Central memory CD8-positive, alpha-beta T cell (primary cell): Measurements from ENCODE around the gene LTBP2.

Experiments used
- ATAC-seq: fragments of 150-1000 bp; cut with Tn5 transposase; replicated peaks from 2 replicates; pipeline ENCODE4 v1.10.0; 2022; ENCODE audit warnings: mild to moderate bottlenecking, moderate FRiP score, moderate number of reproducible peaks; ENCODE audit not compliant: poor library complexity, severe bottlenecking; ENCODE audit errors: extremely low read depth
- DNase-seq, 2 donors: peaks; one replicate each; pipeline ENCODE4 v3.0.0; 2021; ENCODE audit warnings: low spot score in 2 of 2
- H3K27ac Mint-ChIP-seq: one replicate; pipeline ENCODE4 v1.8.0; 2022; ENCODE audit warnings: low read depth, mild to moderate bottlenecking, moderate library complexity, mixed read lengths
- H3K27me3 Mint-ChIP-seq: one replicate; pipeline ENCODE4 v1.8.0; 2022; ENCODE audit warnings: mixed read lengths
- H3K36me3 Mint-ChIP-seq: one replicate; pipeline ENCODE4 v1.8.0; 2022; ENCODE audit warnings: mild to moderate bottlenecking, moderate library complexity, mixed read lengths; ENCODE audit not compliant: insufficient read depth
- H3K4me1 Mint-ChIP-seq: one replicate; pipeline ENCODE4 v1.8.0; 2022; ENCODE audit warnings: mixed read lengths
- H3K4me3 Mint-ChIP-seq: one replicate; pipeline ENCODE4 v1.8.0; 2022; ENCODE audit warnings: mild to moderate bottlenecking, moderate library complexity, mixed read lengths
- H3K9me3 Mint-ChIP-seq: one replicate; pipeline ENCODE4 v1.8.0; 2022; ENCODE audit warnings: mixed read lengths

LTBP2 gene

DNA sequence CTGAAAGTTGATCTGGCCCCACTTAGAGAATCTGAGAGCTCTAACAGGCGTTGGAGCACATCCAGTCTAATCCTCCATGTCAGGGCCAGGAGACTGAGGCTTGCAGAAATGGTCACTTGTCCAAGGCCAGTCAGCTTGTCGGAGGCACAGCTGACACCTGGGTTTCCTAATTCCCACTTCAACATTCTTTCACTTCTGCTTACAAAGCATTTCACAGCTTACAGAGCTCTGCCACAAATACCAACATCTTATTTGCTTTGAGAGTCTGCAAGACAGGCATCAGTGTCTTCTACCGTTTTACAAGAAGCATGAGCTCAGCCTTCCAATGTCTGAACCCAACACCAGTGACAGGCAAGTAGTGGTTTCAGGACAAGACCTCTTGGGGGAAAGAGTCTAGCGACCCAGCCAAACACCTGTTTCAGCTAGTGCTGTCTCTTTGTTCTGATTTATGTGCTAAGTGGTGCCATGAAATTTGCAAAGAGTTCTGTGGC, 86.6 kb downstream of the LTBP2 start:
- Mint-ChIP-seq H3K4me3 (no peak overlapping the region), H3K36me3 (peaks cover 1% of the 10 kb centered on the region), H3K9me3 (no peaks in the 10 kb centered on the region), H3K27ac (no peak overlapping the region), H3K27me3 (peaks cover 30% of the 10 kb centered on the region), H3K4me1 (peaks cover 5% of the 10 kb centered on the region)
- DNase-seq (no peak), ATAC-seq (no peak)

DNA sequence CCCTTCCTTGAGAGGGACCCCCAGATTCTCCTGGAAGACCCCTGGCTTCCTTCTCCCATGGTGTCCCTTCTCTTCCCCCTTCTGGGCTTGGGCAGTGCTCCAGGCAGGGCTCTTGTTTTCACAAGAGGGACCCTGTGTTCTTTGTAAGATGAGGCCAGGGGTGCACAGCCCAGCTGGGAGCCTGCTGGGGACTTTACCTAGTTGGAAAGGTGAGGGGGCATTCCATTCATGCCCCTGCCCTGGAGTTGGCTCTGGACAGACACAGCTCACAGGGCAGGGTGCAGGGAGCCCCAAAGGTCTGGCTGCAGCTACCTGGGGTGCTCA, 87.3 kb downstream of the LTBP2 start:
- ATAC-seq (no peak), DNase-seq (no peak)
- Mint-ChIP-seq H3K9me3 (no peaks in the 10 kb centered on the region), H3K27me3 (peaks cover 30% of the 10 kb centered on the region), H3K36me3 (peaks cover 1% of the 10 kb centered on the region), H3K4me3 (no peak overlapping the region), H3K27ac (no peak overlapping the region), H3K4me1 (peaks cover 5% of the 10 kb centered on the region)

DNA sequence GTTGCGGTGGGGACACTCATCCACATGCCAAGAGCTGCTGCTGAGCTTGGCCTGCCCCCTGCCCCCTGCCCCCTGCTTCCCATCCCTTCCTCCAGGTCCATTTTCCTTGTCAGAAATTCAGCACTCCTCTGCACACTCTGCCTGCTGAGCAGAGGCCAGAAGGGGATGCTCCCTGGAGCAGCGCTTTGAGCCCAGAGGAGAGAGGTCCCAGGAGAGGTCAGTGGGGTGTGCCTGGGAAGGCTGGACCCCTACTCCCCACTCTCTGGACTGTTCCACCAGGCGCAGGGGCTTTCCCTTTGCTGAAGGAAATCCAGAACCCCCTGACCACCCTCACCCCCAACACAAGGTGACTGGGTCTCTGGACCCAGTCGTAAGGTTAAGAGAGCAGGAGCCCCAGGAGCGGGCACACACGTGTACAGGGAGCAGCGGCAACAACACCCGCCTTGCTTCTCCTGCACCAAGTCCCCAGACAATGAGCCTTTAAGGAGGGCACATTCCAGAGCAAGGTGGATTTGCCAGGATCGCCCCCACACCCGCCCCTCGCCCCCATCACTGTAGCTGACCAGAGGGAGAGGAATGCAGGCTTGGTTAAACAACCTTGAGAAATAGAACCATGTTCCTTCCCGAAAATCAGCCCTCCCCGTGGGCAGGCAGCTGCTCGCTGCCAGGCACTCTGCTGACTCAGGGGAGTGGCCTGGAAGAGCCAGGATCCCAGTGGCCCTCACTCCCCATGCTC, 87.8 kb downstream of the LTBP2 start:
- H3K36me3 Mint-ChIP-seq = peaks cover 1% of the 10 kb centered on the region
- no peak for DNase-seq

DNA sequence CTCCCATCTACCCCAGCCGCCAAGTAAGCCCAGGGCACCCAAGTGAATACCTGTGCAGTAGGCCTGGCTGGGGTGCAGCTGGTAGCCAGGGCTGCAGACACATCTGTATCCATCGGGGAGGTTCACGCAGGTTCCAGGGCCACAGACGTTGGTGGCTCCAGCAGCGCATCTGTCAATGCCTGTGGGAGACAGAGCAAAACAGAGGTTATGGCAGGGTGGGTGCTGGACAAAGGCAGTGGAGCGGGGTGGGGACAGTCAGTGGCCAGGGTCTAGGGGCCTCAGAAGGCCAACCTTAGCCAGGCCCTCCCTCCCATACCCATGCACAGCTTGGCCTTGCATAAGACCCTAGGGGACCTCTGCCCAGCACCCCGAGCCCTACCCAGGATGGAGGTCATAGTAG, 89.3 kb downstream of the LTBP2 start:
- Mint-ChIP-seq H3K4me3 (no peak overlapping the region), H3K27me3 (peaks cover 43% of the 10 kb centered on the region)
- ATAC-seq = no peak

More for the DNA sequence above, 87.8 kb downstream of the LTBP2 start:
- Mint-ChIP-seq H3K27ac (no peak overlapping the region), H3K4me1 (peaks cover 5% of the 10 kb centered on the region), H3K9me3 (no peaks in the 10 kb centered on the region), H3K4me3 (no peak overlapping the region), H3K27me3 (peaks cover 30% of the 10 kb centered on the region)
- ATAC-seq = no peak

DNA sequence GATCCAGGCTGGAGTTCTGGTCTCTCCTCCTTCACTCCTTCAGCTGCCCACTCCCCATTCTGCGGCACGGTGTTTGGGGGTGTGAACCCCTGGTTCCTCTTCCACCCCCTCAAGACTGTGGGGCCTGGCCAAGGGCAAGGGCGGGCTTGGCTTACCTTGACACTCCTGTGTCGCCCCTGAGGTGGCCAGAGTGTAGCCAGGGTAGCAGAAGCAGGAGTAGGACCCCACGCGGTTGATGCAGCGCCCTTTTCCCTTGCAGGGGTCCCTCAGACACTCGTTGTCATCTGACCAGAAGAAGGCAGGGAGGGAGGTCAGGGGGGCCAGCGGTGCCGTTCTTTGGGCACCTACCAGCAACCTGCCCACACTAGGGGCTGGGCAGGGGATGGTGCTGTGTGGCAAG, 90.3 kb downstream of the LTBP2 start:
- DNase-seq (no peak), ATAC-seq (no peak)
- Mint-ChIP-seq H3K27ac (no peak overlapping the region), H3K4me3 (no peak overlapping the region), H3K9me3 (no peaks in the 10 kb centered on the region), H3K36me3 (peaks cover 1% of the 10 kb centered on the region), H3K4me1 (peaks cover 5% of the 10 kb centered on the region), H3K27me3 (peaks cover 45% of the 10 kb centered on the region)

More for the DNA sequence above, 89.3 kb downstream of the LTBP2 start:
- DNase-seq = no peak
- H3K36me3 Mint-ChIP-seq = peaks cover 1% of the 10 kb centered on the region
- no peak overlapping the region for H3K27ac Mint-ChIP-seq
- peaks cover 5% of the 10 kb centered on the region for H3K4me1 Mint-ChIP-seq
- no peaks in the 10 kb centered on the region for H3K9me3 Mint-ChIP-seq

DNA sequence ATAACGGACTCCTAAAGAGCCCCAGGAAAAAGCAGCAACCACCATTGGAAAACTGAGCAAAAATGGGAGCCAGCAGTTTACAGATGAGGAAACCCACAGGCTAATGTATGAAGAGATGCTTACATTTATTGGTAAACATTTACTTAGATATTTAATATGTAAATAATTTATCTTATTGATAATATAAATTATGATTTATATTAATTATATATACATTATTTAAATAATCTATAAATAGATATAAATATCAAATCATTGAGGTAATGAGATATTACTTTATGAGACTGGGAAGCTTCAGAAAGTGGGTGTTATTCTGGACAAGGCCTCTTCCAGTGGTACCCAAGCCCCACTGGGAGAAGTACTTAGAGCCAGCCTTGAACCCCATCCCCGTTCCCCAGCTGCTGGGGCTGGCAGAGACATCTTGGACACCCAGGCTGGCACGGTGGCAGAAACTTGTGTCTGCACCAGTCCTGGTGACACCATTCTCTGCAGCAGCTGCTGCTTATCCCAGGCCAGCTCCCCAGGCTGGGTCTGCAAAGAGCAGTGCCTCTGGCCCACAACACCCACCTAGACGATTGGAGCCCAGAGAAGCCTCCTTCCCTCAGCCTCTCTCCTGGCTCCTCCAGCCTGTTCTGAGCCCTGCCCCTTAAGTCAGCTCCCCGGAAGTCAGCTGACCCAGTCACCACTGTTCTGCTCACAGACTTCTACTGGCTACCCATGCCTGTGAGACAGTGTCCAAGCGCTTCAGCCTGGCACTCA, 92.5 kb downstream of the LTBP2 start:
- ATAC-seq (no peak), DNase-seq (no peak)
- H3K4me3 Mint-ChIP-seq = no peak overlapping the region
- peaks cover 2% of the 10 kb centered on the region for H3K4me1 Mint-ChIP-seq
- H3K27me3 Mint-ChIP-seq = peaks cover 23% of the 10 kb centered on the region
- H3K9me3 Mint-ChIP-seq = no peaks in the 10 kb centered on the region
- no peak overlapping the region for H3K27ac Mint-ChIP-seq
- H3K36me3 Mint-ChIP-seq = no peaks in the 10 kb centered on the region

DNA sequence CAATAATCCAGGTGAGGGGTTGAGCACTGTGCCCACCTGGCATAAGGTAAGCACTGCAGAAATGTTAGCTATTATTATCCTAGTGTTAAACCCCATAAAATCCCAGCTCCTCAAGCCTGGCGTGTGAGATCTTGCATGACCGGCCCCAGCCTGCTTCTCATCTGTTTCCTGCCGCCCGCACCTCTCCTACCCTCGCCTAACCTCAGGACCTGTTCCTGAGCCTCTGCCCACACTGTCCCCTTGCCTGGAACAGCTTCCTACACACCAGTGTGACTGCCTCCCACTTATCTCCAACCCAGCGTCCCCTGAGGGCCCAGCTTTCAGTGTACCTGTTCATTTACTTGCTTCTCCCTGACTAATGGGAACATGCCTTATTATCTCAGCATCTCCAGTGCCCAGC, 93.8 kb downstream of the LTBP2 start:
- no peak for ATAC-seq
- peaks cover 17% of the 10 kb centered on the region for H3K27me3 Mint-ChIP-seq

DNA sequence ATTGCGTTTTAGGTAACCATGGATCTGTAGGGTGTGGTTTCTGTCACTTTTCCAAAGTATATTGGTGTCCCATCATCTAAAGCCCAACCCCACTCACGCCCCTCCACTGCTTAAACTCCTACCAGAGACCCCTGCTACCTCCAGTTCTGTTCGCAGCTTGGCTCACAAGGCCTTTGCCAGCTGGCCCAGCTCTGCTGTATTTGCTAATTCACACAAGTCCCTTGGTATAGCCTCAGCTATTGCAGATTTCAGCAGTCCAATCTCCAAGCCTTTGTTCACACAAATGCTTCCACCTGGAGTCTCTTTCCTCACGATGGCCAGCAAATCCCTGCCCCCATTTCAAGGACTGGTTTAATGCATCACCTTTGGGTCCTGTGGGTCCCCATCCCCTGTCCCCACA, 94.3 kb downstream of the LTBP2 start:
- ATAC-seq (no peak), DNase-seq (no peak)
- Mint-ChIP-seq H3K27me3 (peaks cover 21% of the 10 kb centered on the region), H3K4me3 (no peak overlapping the region), H3K27ac (no peak overlapping the region), H3K9me3 (no peaks in the 10 kb centered on the region), H3K4me1 (peaks cover 5% of the 10 kb centered on the region), H3K36me3 (no peaks in the 10 kb centered on the region)

More for the DNA sequence above, 93.8 kb downstream of the LTBP2 start:
- Mint-ChIP-seq H3K4me3 (no peak overlapping the region), H3K27ac (no peak overlapping the region), H3K4me1 (peaks cover 5% of the 10 kb centered on the region), H3K36me3 (no peaks in the 10 kb centered on the region), H3K9me3 (no peaks in the 10 kb centered on the region)
- no peak for DNase-seq

DNA sequence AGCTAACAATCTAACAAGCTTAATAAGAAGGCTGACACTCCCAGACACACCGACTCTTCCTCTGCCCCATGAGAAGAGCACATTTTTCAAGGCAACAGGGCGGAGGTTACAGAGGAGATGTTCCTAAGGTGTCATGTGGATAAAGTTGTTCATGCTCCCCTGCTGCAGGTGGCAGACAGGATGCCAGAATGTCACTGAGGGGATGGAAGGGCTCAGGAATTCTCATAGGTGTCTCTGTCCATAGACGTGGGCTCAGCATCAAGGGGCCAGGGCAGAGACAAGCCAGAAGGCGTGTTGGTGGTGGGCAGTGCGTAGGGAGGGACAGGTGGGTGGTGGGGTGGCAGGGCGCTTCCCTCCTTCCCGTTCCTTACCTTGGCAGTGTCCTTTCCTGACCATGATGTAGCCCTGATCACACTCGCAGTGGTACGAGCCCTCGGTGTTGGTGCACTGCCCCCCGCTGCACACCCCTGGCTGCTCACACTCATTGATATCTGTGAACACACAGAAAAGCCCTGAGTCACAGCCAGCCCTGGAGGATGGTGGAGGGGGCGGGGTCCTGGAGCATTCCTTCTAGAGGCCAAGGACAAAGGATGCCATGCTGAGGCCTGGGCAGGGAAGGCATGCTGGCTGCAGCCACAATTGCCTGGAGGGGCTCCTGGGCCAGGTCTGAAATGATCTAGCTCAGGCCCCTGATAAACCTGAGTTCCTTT, 95.4 kb downstream of the LTBP2 start:
- Mint-ChIP-seq H3K9me3 (no peaks in the 10 kb centered on the region), H3K4me3 (no peak overlapping the region), H3K27me3 (peaks cover 32% of the 10 kb centered on the region), H3K36me3 (no peaks in the 10 kb centered on the region), H3K4me1 (peaks cover 5% of the 10 kb centered on the region), H3K27ac (no peak overlapping the region)
- no peak for DNase-seq
- no peak for ATAC-seq

DNA sequence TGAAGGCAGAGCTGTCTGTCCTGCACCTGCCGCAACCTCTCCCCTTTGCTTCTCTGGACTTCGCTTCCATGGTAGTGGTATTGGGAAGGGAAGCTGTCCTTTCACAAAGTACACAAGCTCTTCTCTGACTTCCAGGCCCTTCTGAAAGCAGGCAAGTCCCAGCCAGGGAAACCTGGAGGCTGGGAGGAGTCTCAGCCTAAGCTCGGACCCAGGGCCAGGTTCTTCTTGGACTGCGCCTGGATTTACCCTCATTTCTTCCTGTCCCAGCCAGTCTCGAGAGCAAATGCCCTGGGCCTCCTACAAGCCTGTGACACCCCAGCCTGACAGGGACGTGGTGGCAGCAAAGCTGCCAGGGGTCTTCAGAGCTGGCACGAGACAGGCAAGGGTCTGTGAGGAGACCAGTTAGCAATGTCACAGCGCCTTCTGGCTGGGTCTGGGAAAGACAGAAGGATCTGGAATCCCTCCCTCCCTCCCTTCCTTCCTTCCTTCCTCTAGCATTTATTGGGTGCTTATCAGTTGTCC, 96.1 kb downstream of the LTBP2 start:
- no peaks in the 10 kb centered on the region for H3K36me3 Mint-ChIP-seq
- DNase-seq = no peak
- no peak overlapping the region for H3K27ac Mint-ChIP-seq
- peaks cover 39% of the 10 kb centered on the region for H3K27me3 Mint-ChIP-seq
- H3K4me3 Mint-ChIP-seq = no peak overlapping the region
- no peaks in the 10 kb centered on the region for H3K9me3 Mint-ChIP-seq
- no peak for ATAC-seq
- peaks cover 5% of the 10 kb centered on the region for H3K4me1 Mint-ChIP-seq

DNA sequence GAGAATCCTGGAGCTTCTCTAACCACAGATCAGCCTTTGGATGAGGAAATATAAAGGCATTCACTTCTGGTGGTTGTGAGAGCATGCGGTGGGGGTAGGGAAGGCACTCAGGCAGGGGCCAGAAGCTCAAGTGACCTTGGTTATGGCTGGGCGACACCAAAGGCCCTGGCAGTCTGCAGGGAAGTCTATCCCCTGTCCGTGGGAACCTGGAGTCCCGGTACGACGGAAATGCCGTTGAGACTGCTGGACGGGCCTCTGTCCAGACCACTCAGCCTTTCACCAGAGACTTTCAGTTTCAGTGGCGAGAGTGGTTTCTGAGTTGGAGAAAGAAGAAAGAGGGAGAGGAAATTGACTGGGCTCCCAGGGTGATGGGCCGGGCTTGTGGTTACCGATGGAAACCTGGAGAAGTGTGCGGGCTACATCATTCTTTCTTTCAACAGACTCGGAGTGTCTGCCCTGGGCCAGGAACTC, 97.5 kb downstream of the LTBP2 start:
- Mint-ChIP-seq H3K4me1 (peaks cover 5% of the 10 kb centered on the region), H3K9me3 (no peaks in the 10 kb centered on the region), H3K27ac (no peak overlapping the region), H3K4me3 (no peak overlapping the region), H3K27me3 (peaks cover 46% of the 10 kb centered on the region), H3K36me3 (no peaks in the 10 kb centered on the region)
- DNase-seq (no peak), ATAC-seq (no peak)

DNA sequence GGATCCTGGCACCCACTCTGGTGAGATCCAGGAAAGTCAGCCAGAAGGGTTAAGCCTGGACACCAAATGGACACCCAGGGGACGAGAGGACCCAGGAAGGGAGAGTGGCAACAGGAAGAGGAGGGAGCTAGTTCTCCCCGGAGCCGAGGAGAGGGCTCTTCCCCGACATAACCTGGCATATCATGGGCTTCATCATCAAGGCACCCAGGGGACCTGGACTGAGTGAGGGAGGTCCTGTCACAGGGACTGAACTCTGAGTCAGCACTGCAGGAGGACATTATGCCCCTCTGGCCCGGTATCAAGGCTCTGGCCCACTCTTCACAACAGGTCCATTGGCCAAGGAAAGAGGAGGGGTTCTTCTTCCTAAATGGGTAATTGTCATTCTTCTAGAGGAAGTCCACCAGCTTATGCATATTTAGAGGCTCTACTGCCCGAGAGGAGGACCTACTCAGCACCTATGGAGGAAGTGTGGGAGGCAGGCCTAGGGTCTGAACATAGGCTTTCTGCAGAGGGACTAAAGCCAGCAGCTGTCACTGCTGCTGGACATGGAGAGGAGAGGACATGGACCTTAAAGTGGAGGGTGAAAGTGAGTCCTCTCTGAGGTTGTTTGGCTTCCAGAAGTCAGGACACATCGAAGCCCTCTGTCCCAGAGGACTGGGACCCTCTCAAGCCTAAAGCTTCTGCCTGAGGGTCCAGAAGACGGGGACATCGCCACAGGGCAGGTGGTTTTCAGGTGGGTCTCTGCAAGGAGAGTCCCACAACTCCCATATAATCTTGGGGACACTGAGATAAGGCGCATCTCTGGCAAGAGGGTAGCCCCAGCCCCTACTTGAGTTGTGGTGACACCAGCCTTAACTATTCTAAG, 99.8 kb downstream of the LTBP2 start:
- Mint-ChIP-seq H3K36me3 (no peaks in the 10 kb centered on the region), H3K27ac (no peak overlapping the region), H3K9me3 (no peaks in the 10 kb centered on the region), H3K4me3 (no peak overlapping the region), H3K4me1 (peaks cover 5% of the 10 kb centered on the region), H3K27me3 (peaks cover 32% of the 10 kb centered on the region)
- DNase-seq = no peak
- ATAC-seq = no peak
